K562 (cell line): Measurements from ENCODE around the gene ZSCAN26. TPM values are rescaled to one million over a fixed set of nuclear protein-coding genes. Genes with fewer than 3 reads are reported as not detected.
A peak's percentile ranks its signal among the peaks of the same experiment; 100 is the strongest.

Experiments
- ATAC-seq: fragments of 200-7000 bp; cut with Tn5 transposase; 3 replicates; pipeline ENCODE4 v1.9.1; 2020; ENCODE audit warnings: moderate library complexity
- BruUV-seq: library from RNA; stranded (reverse); fragments of 400-500 nt; replicated peaks from 2 replicates; lab custom pipeline; 2021; lab: Mats Ljungman, UMichigan
- CTCF ChIA-PET: fragments of 300-600 bp; formaldehyde crosslinking; extraction: SDS; loops from one replicate; lab custom pipeline; 2021; ENCODE audit warnings: low intra/inter-chr PET ratio; lab: Yijun Ruan, JAX
- POLR2A ChIA-PET: fragments of 300-600, 350-650 bp; sonication (Branson Sonifier 250); formaldehyde crosslinking; extraction: SDS; loops from one replicate; lab custom pipeline; 2021; ENCODE audit warnings: antibody characterized with exemption, inconsistent platforms; lab: Yijun Ruan, JAX
- DNase-seq, 4 experiments: peaks; one replicate each; pipeline versions ENCODE4 v3.0.0 to v3.0.0-alpha.2; 2011 to 2018; ENCODE audit warnings: low spot score in 3 of 4, mixed read lengths in 3 of 4; ENCODE audit errors: extremely low read depth in 1 of 4
- FAIRE-seq: peaks from 2 replicates; lab custom pipeline; 2011; peaks lifted over from hg19 to GRCh38; lab: Jason Lieb, UNC
- H2AFZ ChIP-seq: 2 replicates; pipeline ENCODE4 v1.6.0; 2011; ENCODE audit warnings: low read depth, low read length, control low read depth, inconsistent platforms
- H3K27ac ChIP-seq: fragments of 200-600 bp; 3 replicates; pipeline ENCODE4 v1.8.0; 2011; ENCODE audit warnings: low read depth, mild to moderate bottlenecking, control low read depth, inconsistent platforms, low read length, moderate library complexity, mixed read lengths; ENCODE audit errors: extremely low read depth
- H3K27me3 ChIP-seq, 2 experiments: fragments of 300-600 bp in 1 of 2; 2 replicates in 1 of 2; 3 replicates in 1 of 2; pipeline versions ENCODE4 v1.6.0 to v1.8.0; 2011; ENCODE audit warnings: inconsistent platforms in 2 of 2, low read length in 2 of 2, mild to moderate bottlenecking in 1 of 2, mixed read lengths in 1 of 2, moderate library complexity in 1 of 2; ENCODE audit not compliant: control insufficient read depth in 2 of 2, insufficient read depth in 2 of 2
- H3K36me3 ChIP-seq: fragments of 300-600 bp; 3 replicates; pipeline ENCODE4 v1.8.0; 2011; ENCODE audit warnings: mild to moderate bottlenecking, low read length, inconsistent platforms; ENCODE audit not compliant: control insufficient read depth, insufficient read depth
- H3K4me1 ChIP-seq, 2 experiments: fragments of 200-600 bp in 1 of 2; replicated peaks in 1 of 2; 2 replicates in 1 of 2; 3 replicates in 1 of 2; pipeline versions ENCODE4 v1.5.1 to v1.8.0; 2011; ENCODE audit warnings: inconsistent platforms in 2 of 2, low read length in 2 of 2, mild to moderate bottlenecking in 1 of 2, mixed read lengths in 1 of 2, moderate library complexity in 1 of 2; ENCODE audit not compliant: control insufficient read depth in 2 of 2, insufficient read depth in 2 of 2
- H3K4me2 ChIP-seq: 2 replicates; pipeline ENCODE4 v1.6.1; 2011; ENCODE audit warnings: low read length, control low read depth, inconsistent platforms, mixed read lengths; ENCODE audit not compliant: insufficient read depth
- H3K4me3 ChIP-seq: fragments of 200-600 bp; sonication (generic), shearing (Covaris generic); 2 replicates; pipeline ENCODE4 v1.5.1; 2016; ENCODE audit warnings: control low read depth, inconsistent platforms
- H3K79me2 ChIP-seq: fragments of 200-600 bp; 3 replicates; pipeline ENCODE4 v1.8.0; 2011; ENCODE audit warnings: low read length, inconsistent platforms; ENCODE audit not compliant: control insufficient read depth, insufficient read depth
- H3K9ac ChIP-seq, 2 experiments: 2 replicates each; pipeline versions ENCODE4 v1.6.0 to v1.6.1; 2011; ENCODE audit warnings: low read depth in 2 of 2, low read length in 2 of 2, control low read depth in 1 of 2, inconsistent platforms in 1 of 2, mild to moderate bottlenecking in 1 of 2, mixed read lengths in 1 of 2; ENCODE audit not compliant: insufficient read depth in 1 of 2
- H3K9me1 ChIP-seq: one replicate; pipeline ENCODE4 v1.6.0; 2011; ENCODE audit warnings: inconsistent platforms, mild to moderate bottlenecking, low read length, moderate library complexity; ENCODE audit not compliant: control insufficient read depth, insufficient read depth
- H3K9me3 ChIP-seq: replicated peaks from 2 replicates; pipeline ENCODE4 v1.5.1; 2011; ENCODE audit warnings: low read depth, low read length, inconsistent platforms; ENCODE audit not compliant: control insufficient read depth, insufficient read depth
- H4K20me1 ChIP-seq: replicated peaks from 2 replicates; pipeline ENCODE4 v1.6.1; 2011; ENCODE audit warnings: low read length, inconsistent platforms, mixed read lengths; ENCODE audit not compliant: control insufficient read depth, insufficient read depth
- ARID1B ChIP-seq: fragments of 450-650 bp; IDR thresholded peaks from 2 replicates; pipeline ENCODE4 v1.6.1; 2016; ENCODE audit warnings: antibody characterized with exemption, mild to moderate bottlenecking, inconsistent platforms
- FOXA1 ChIP-seq: fragments of 450-650 bp; IDR thresholded peaks from 2 replicates; pipeline ENCODE4 v1.6.1; 2016; ENCODE audit warnings: mild to moderate bottlenecking, borderline replicate concordance
- ZFX ChIP-seq: sonication (generic); formaldehyde crosslinking; IDR thresholded peaks from 2 replicates; pipeline ENCODE4 v1.8.0; 2022; ENCODE audit warnings: mild to moderate bottlenecking, missing genetic modification reagents, moderate library complexity
- ZNF12 ChIP-seq: sonication (generic); formaldehyde crosslinking; IDR thresholded peaks from 2 replicates; pipeline ENCODE4 v1.4.0; 2020; ENCODE audit warnings: mild to moderate bottlenecking, missing genetic modification reagents
- ZNF354B ChIP-seq: fragments of 250-450 bp; sonication (Bioruptor Pico); IDR thresholded peaks from 2 replicates; pipeline ENCODE4 v1.4.0; 2020
- ZNF75A ChIP-seq: fragments of 450-650 bp; formaldehyde crosslinking; IDR thresholded peaks from 2 replicates; pipeline ENCODE4 v1.4.0; 2020; ENCODE audit warnings: mild to moderate bottlenecking
- WGBS: fragments of 100-300 bp; shearing (Covaris generic); methylation state at CpG from one replicate; pipeline ENCODE4 v1.1.6; 2016; ENCODE audit warnings: low coverage, mixed read lengths; ENCODE audit not compliant: insufficient coverage; ENCODE audit errors: missing lambda C conversion rate; 5-methylcytosine and 5-hydroxymethylcytosine counted together
- in situ Hi-C: fragments of 300-500 bp; cut with MboI; formaldehyde crosslinking; loops from 4 replicates; pipeline ENCODE4 v1.15.0; 2018; ENCODE audit warnings: inconsistent platforms, mixed read lengths
- intact Hi-C: fragments of 100-400 bp; cut with micrococcal nuclease; formaldehyde crosslinking; loops from 2 replicates; pipeline ENCODE4 v1.14.2; 2022
- polyA plus RNA-seq, 8 experiments: library from polyadenylated mRNA; depleted of rRNA in 4 of 8; stranded (reverse) in 5 of 8; unstranded in 3 of 8; fragments of >200 nt; fragmentation: Nextera tagmentation in 2 of 8; fragmentation: Illumina TruSeq in 1 of 8; extraction: Ambion mirVana in 2 of 8; extraction: Trizol in 1 of 8; gene quantifications; 2 replicates each; pipeline versions ENCODE4 v1.2.1 to v1.2.3, GENCODE V29; 2011 to 2014; ENCODE audit warnings: inconsistent platforms in 1 of 8, missing spikeins in 1 of 8
- total RNA-seq, 7 experiments: library from RNA; depleted of rRNA in 6 of 7; stranded (reverse); fragments of >200 nt in 6 of 7; fragmentation: Illumina TruSeq in 2 of 7; extraction: Trizol in 2 of 7; gene quantifications; 2 replicates each; pipeline versions ENCODE4 v1.2.1 to v1.2.3, GENCODE V29; 2011 to 2021; ENCODE audit warnings: low replicate concordance in 1 of 7
- TF ChIP-seq, protein P1 (sequence below), 2 experiments: fragments of 200-800 bp in 1 of 2; sonication (Bioruptor generic) in 1 of 2; sonication (generic) in 1 of 2; formaldehyde crosslinking in 1 of 2; IDR thresholded peaks in 1 of 2; conservative IDR thresholded peaks in 1 of 2; 2 replicates each; pipeline versions ENCODE4 v1.5.0 to v1.6.1; 2016 to 2020; ENCODE audit warnings: missing compliant biosample characterization in 1 of 2, missing genetic modification characterization in 1 of 2, missing genetic modification reagents in 1 of 2
- TF ChIP-seq, protein P2 (sequence below): fragments of 450-650 bp; IDR thresholded peaks from 2 replicates; pipeline ENCODE4 v1.6.1; 2016; ENCODE audit warnings: mild to moderate bottlenecking

The ZSCAN26 gene
- total and polyA plus RNA-seq, 9 of the 15 experiments (the other 6 are each of a cell fraction or from before 2014, with no cell fraction given) = 5.9 to 14.2 (median 10.5) TPM

- TF ChIP-seq, protein P1, sequence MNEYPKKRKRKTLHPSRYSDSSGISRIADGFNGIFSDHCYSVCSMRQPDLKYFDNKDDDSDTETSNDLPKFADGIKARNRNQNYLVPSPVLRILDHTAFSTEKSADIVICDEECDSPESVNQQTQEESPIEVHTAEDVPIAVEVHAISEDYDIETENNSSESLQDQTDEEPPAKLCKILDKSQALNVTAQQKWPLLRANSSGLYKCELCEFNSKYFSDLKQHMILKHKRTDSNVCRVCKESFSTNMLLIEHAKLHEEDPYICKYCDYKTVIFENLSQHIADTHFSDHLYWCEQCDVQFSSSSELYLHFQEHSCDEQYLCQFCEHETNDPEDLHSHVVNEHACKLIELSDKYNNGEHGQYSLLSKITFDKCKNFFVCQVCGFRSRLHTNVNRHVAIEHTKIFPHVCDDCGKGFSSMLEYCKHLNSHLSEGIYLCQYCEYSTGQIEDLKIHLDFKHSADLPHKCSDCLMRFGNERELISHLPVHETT (CRISPR knock-in tag; conservative IDR thresholded peaks at IDR 0.05 in 1 of 2, IDR thresholded peaks at IDR 0.05 in 1 of 2) = no peak
- TF ChIP-seq FOXA1 (no peak), ZNF354B (CRISPR knock-in tag) (no peak)
Measured at GRCh38 chr6:28248916-28249315, 18.0 kb upstream of the ZSCAN26 start (continued).

GRCh38 chr6:28250747-28251146 lies 16.2 kb upstream of the ZSCAN26 start:
- Histone ChIP-seq H3K27ac (no peak overlapping the region), H3K36me3 (peaks cover 28% of the 10 kb centered on the region; the same call in 2 of the 3 replicates), H3K9ac (peak overlapping the region in 1 of 2 experiments; percentile 77; a peak in 2 of 4 replicates), H3K27me3 (no peaks in the 10 kb centered on the region), H2AFZ (no peak overlapping the region), H3K9me3 (0 out of 2 replicates have a peak, but pooled peaks cover 2% of the 10 kb centered on the region), H3K4me3 (peak overlapping the region; percentile 73), H3K9me1 (no peaks in the 10 kb centered on the region), H4K20me1 (no peaks in the 10 kb centered on the region), H3K4me2 (peak overlapping the region; percentile 99), H3K79me2 (peaks cover 19% of the 10 kb centered on the region), H3K4me1 (peaks cover 10 to 24% of the 10 kb centered on the region in 2 experiments)
- 56% methylated on average over 2 of the region's 2 CpGs for WGBS
- no peak for TF ChIP-seq ZNF75A (CRISPR knock-in tag)
- 0 out of 2 replicates have a peak, but pooled peaks have one; percentile 25 for TF ChIP-seq ZFX (CRISPR knock-in tag)
- TF ChIP-seq, protein P2, sequence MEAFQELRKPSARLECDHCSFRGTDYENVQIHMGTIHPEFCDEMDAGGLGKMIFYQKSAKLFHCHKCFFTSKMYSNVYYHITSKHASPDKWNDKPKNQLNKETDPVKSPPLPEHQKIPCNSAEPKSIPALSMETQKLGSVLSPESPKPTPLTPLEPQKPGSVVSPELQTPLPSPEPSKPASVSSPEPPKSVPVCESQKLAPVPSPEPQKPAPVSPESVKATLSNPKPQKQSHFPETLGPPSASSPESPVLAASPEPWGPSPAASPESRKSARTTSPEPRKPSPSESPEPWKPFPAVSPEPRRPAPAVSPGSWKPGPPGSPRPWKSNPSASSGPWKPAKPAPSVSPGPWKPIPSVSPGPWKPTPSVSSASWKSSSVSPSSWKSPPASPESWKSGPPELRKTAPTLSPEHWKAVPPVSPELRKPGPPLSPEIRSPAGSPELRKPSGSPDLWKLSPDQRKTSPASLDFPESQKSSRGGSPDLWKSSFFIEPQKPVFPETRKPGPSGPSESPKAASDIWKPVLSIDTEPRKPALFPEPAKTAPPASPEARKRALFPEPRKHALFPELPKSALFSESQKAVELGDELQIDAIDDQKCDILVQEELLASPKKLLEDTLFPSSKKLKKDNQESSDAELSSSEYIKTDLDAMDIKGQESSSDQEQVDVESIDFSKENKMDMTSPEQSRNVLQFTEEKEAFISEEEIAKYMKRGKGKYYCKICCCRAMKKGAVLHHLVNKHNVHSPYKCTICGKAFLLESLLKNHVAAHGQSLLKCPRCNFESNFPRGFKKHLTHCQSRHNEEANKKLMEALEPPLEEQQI = no peak
- peak; percentile 98 for TF ChIP-seq ZNF12 (CRISPR knock-in tag)
- no peak for TF ChIP-seq ARID1B
- ChIA-PET CTCF (no interaction called here), POLR2A (interaction anchor here (1.1 to 8.3 kb wide), 3 partner anchors 9 to 17 kb away, joined by 5 to 73 read pairs (median 9); partner anchors contain the start of gene ZSCAN26)
- DNase-seq (no peak), ATAC-seq (no peak), FAIRE-seq (no peak)
- in situ Hi-C loops = no loop called here
- intact Hi-C loops = no loop called here
- BruUV-seq = no TSS peak
